Epithelial cell of esophagus (primary cell): Measurements from ENCODE around the gene PRR14L.
"Not testable (repeated sequence)": the region's sequence is repeated elsewhere in the genome, so short reads cannot be mapped to it uniquely, and the experiment has no call there.

Source experiments
- DNase-seq: peaks from one replicate; pipeline ENCODE4 v3.0.0; 2010; ENCODE audit warnings: low read depth
- H3K4me3 ChIP-seq: 2 replicates; pipeline ENCODE4 v1.5.1; 2011; ENCODE audit warnings: mild to moderate bottlenecking, low read length, control low read depth
- CTCF ChIP-seq: IDR thresholded peaks from 2 replicates; pipeline ENCODE4 v1.5.1; 2011; ENCODE audit warnings: low read depth, mild to moderate bottlenecking, low read length, control low read depth, inconsistent platforms; ENCODE audit not compliant: insufficient read depth; ENCODE audit errors: missing control alignments

PRR14L gene

DNA sequence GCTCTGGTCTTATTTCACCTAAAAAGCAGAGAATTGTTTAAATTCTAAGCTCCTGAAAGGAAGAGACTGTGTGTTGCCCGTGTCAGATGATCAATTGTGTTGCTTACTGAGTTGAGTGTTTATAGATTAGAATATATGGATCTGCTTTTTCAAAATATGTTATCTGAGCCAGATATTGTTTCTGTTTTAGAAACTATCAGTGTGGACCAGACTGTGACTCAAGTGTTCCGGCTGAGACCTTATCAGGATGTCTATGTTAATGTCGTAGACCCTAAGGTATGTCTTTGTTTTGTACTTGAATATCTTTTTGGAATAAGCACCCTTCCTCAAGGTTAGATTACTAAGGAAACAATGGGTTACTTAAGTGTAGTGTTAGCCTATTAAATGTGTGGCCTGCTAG is 14.9 kb upstream of the PRR14L start:
- DNase-seq: no peak
- no peak overlapping the region for H3K4me3 ChIP-seq
- no peak for TF ChIP-seq CTCF

DNA sequence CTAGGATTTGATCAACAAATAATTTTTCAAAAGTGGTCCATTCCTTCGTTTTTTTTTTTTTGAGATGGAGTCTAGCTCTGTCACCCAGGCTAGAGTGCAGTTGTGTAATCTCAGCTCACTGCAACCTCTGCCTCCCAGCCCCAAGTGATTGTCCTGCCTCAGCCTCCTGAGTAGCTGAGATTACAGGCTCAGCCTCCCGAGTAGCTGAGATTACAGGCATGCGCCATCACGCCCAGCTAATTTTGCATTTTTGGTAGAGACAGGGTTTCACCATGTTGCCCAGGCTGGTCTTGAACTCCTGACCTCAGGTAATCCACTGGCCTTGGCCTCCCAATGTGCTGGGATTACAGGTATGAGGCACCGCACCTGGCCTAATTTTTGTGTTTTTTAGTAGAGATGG is 8.9 kb upstream of the PRR14L start:
- H3K4me3 ChIP-seq, DNase-seq: not testable (repeated sequence)

- no peak overlapping the region for H3K4me3 ChIP-seq
- no peak for DNase-seq
- TF ChIP-seq CTCF: no peak
Measured at GRCh38 chr22:31757265-31757664, 7.3 kb upstream of the PRR14L start.

DNA sequence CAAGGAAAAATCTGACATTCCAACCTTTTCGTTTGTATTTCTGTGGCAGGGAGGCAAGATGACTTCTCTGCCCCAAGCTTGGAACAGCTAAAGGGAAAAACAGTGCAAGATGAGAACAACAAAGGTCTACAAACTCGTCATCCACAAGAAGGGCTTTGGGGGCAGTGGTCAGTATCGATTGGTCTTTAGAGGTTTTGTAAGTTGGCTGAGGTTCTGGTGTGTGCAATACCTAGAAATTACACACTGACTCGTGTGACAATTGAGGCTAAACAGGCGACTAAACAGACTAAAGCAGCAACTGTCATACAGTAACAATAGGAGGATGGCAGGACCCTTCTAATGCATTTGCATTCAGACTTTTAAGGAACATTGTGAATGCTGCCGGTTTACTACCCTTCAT is 4.9 kb upstream of the PRR14L start:
- peak overlapping the region; percentile 97 for H3K4me3 ChIP-seq
- DNase-seq: no peak
- no peak for TF ChIP-seq CTCF

DNA sequence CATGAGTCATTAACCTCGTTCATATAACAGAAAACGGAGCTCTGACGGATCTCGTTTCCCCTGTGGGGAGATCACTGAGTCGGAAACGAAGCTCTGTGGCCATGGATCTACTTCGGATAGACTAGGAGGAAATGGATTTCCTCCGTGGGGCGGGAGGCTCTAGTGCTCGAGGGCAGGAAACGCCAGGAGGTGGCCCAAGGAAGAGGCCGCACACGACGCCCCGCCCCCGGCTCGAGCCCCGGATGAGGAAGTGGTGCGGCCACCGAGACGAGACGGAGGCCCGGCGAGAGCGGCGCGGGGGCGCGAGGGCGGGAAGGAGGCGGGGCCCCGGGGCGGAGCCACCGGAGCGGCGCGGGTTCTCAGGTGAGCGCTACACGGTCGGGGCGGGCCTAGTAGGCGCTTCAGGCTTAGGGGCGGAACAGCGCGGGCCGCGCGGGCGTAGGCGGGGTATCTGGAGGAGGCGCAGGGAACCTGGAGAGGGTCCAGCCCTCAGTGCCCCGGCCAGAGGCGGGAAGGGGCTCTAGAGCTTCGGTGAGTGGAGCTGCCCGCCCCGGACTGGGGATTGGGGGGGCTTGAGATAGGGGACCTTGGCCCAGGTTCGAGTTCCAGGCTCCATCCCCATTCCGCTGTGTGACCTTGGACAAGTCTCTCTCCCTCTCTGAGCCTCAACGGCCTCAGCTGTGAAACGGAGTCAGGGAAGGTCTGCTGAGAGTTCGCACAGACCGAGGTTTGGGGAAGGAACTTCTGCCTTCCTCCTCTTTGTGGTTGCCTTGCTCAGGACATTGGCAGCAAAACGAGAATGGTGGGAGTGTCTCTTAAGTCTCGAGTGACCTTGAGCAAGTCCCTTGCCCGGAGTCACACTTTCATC is 3.9 kb upstream of the PRR14L start, which contains the start of gene DEPDC5:
TSS of gene DEPDC5 (plus strand) at position 386 of the 868 bp plus-strand sequence. CDS start 903 bp downstream, outside the sequence.
- TF ChIP-seq CTCF: no peak
- peak; percentile 96 for DNase-seq

DNA sequence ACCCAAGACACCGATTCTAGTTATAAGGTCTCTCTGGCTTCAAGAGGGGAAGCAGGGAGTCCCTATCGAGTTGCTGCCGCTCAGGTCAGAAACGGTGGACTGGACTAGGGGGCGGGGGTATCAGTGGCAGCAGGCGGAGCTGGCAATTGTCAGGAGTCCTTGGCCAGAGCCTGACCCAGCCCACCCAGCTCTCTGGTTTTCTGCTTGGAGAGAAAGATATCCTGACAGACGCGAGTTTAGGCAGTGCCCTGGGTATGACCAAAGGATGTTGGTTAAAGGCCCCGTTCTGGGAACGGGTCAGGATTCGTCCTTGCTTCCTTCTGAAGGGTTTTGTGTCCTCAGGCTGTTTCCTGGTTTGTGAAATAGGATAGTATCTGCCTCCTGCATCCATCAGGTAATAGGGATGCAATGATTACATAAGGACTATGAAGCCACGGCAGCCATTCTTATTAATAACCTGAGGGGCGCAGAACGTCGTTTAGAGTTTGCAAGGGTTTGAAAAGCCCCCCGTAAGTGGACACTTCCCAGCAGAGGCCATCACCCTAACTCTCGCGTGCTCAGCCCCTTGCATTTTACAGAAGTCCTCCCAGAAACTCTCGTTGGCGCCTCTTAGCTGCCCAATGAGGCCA is 3.2 kb upstream of the PRR14L start:
- DNase-seq: peak; percentile 64

More for the DNA sequence above, 3.9 kb upstream of the PRR14L start, which contains the start of gene DEPDC5:
- peak within 1 kb of the TSS; percentile 97 for H3K4me3 ChIP-seq

More for the DNA sequence above, 3.2 kb upstream of the PRR14L start:
- TF ChIP-seq CTCF: no peak
- peak overlapping the region; percentile 65 for H3K4me3 ChIP-seq
